Measurements from ENCODE around the gene MARCHF11. TPM values are rescaled to one million over a fixed set of nuclear protein-coding genes. Genes with fewer than 3 reads are reported as not detected.

The MARCHF11 gene
- total and polyA plus RNA-seq, 2 of the 8 experiments (the other 6 are each of a cell fraction or from before 2014, with no cell fraction given) = 0.27 to 0.82 TPM

- Histone ChIP-seq H3K14ac (ENCODE audit: insufficient read length) (no peak overlapping the region), H3K4me2 (ENCODE audit: insufficient read depth in 1 of 2, low read depth in 2 of 2, low read length in 2 of 2) (no peak overlapping the region), H2AFZ (ENCODE audit: low read length) (no peak overlapping the region), H2BK20ac (ENCODE audit: low read length) (no peak overlapping the region), H2BK5ac (ENCODE audit: low read depth, low read length) (no peak overlapping the region), H2BK12ac (ENCODE audit: low read depth, low read length) (no peak overlapping the region), H4K91ac (replicated peaks; ENCODE audit: insufficient read length, low read length) (no peak overlapping the region), H4K5ac (ENCODE audit: insufficient read length, low read depth, low read length) (no peak overlapping the region), H3K23me2 (ENCODE audit: low read depth, low read length) (no peaks in the 10 kb centered on the region), H3K36me3 (ENCODE audit: control insufficient read depth in 2 of 4, insufficient read depth in 4 of 4, low read length in 3 of 4) (no peaks in the 10 kb centered on the region), H4K20me1 (replicated peaks in 1 of 2; ENCODE audit: control insufficient read depth in 1 of 2, insufficient read depth in 2 of 2, low read length in 2 of 2) (no peaks in the 10 kb centered on the region), H2BK120ac (replicated peaks; ENCODE audit: low read depth, low read length) (no peak overlapping the region), H3K27me3 (replicated peaks in 1 of 4; ENCODE audit: control insufficient read depth in 3 of 4, extremely low read depth in 1 of 4, insufficient read depth in 3 of 4, low read length in 3 of 4) (peaks cover 0 to 1% (median 0%) of the 10 kb centered on the region in 4 experiments; a peak in 1 of 7 replicates), H3K79me1 (ENCODE audit: low read depth, low read length) (no peaks in the 10 kb centered on the region), H3K79me2 (ENCODE audit: control insufficient read depth in 1 of 2, insufficient read depth in 2 of 2, low read length in 2 of 2) (no peaks in the 10 kb centered on the region), H3K4ac (replicated peaks; ENCODE audit: insufficient read length, low read depth, low read length) (no peak overlapping the region), H3K9me3 (ENCODE audit: insufficient read depth in 2 of 2, low read depth in 1 of 2, low read length in 1 of 2) (no peaks in the 10 kb centered on the region), H3K4me1 (replicated peaks in 1 of 4; ENCODE audit: control insufficient read depth in 3 of 4, insufficient read depth in 4 of 4, low read length in 3 of 4) (no peaks in the 10 kb centered on the region), H3K23ac (ENCODE audit: insufficient read length) (no peak overlapping the region), H2BK15ac (ENCODE audit: low read length) (no peak overlapping the region), H3K56ac (replicated peaks; ENCODE audit: insufficient read length, low read depth, low read length) (no peak overlapping the region), H2AK5ac (ENCODE audit: low read depth, low read length) (no peak overlapping the region), H3K9ac (replicated peaks in 1 of 4; ENCODE audit: extremely low read depth in 1 of 4, low read depth in 3 of 4, low read length in 3 of 4) (no peak overlapping the region), H3K27ac (ENCODE audit: low read depth, low read length) (no peak overlapping the region), H3K4me3 (ENCODE audit: extremely low read depth in 1 of 4, insufficient read depth in 2 of 4, low read depth in 3 of 4, low read length in 4 of 4) (no peak overlapping the region), H4K8ac (ENCODE audit: extremely low read depth, insufficient read depth, low read length) (no peak overlapping the region), H3K18ac (ENCODE audit: extremely low read depth, low read length) (no peak overlapping the region)
- DNase-seq (ENCODE audit: low read depth in 1 of 2, low spot score in 2 of 2) (no peak), FAIRE-seq (no peak)
- WGBS, 2 experiments (ENCODE audit: extremely low coverage in 1 of 2, insufficient coverage in 1 of 2, insufficient read length in 1 of 2, insufficient replicate concordance in 2 of 2, low coverage in 1 of 2, low lambda C conversion rate in 2 of 2, missing lambda C conversion rate in 1 of 2) = 95% methylated on average over 2 of the region's 2 CpGs; no CpG with 5 or more reads in 1 of the 2 experiments
- TF ChIP-seq RXRA (IDR thresholded peaks at IDR 0.05; ENCODE audit: insufficient read depth, low read depth, low read length) (no peak), GTF2F1 (IDR thresholded peaks at IDR 0.05; ENCODE audit: borderline replicate concordance, low read depth, low read length) (no peak), SIRT6 (IDR thresholded peaks at IDR 0.05; ENCODE audit: low read length) (no peak), BRCA1 (IDR thresholded peaks at IDR 0.05; ENCODE audit: low read depth, low read length) (no peak), CBX8 (IDR thresholded peaks at IDR 0.05; ENCODE audit: borderline replicate concordance, low read depth, low read length) (no peak), JUN (IDR thresholded peaks at IDR 0.05; ENCODE audit: low read depth, low read length) (no peak), SUZ12 (IDR thresholded peaks at IDR 0.05; ENCODE audit: low read length) (no peak)
- TF ChIP-seq, protein P1, sequence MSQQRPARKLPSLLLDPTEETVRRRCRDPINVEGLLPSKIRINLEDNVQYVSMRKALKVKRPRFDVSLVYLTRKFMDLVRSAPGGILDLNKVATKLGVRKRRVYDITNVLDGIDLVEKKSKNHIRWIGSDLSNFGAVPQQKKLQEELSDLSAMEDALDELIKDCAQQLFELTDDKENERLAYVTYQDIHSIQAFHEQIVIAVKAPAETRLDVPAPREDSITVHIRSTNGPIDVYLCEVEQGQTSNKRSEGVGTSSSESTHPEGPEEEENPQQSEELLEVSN (IDR thresholded peaks at IDR 0.05) = no peak
- ChIA-PET POLR2A (ENCODE audit: partially characterized antibody) (no interaction called here), CTCF (ENCODE audit: partially characterized antibody) (no interaction called here)
These were observed 113.3 kb downstream of the MARCHF11 start for GRCh38 chr5:16066320-16066719.

Measured in H1 (cell line).